HL-60 (cell line): ENCODE measurements around the gene TRA2B.

Experiments
- DNase-seq, 2 experiments: peaks; one replicate each; pipeline ENCODE4 v3.0.0-alpha.2; 2010 to 2020; ENCODE audit warnings: low read depth in 1 of 2, low spot score in 1 of 2
- H3K27ac ChIP-seq: fragments of 250-450 bp; sonication (Bioruptor Pico); replicated peaks from 2 replicates; pipeline ENCODE4 v1.5.1; 2020; ENCODE audit warnings: mild to moderate bottlenecking, moderate library complexity
- H3K27me3 ChIP-seq: fragments of 250-450 bp; sonication (Bioruptor Pico); 2 replicates; pipeline ENCODE4 v1.5.1; 2021; ENCODE audit warnings: mild to moderate bottlenecking, moderate library complexity; ENCODE audit not compliant: insufficient read depth, poor library complexity, severe bottlenecking
- H3K4me3 ChIP-seq: replicated peaks from 2 replicates; pipeline ENCODE4 v1.5.1; 2011; ENCODE audit warnings: mild to moderate bottlenecking, control low read depth, low read length; ENCODE audit not compliant: insufficient read depth
- CTCF ChIP-seq: IDR thresholded peaks from one replicate; pipeline ENCODE4 v1.5.1; 2011; ENCODE audit warnings: low read length, control low read depth, inconsistent platforms; ENCODE audit not compliant: insufficient read depth
- GABPA ChIP-seq: IDR thresholded peaks from 2 replicates; pipeline ENCODE4 v1.6.1; 2012; ENCODE audit warnings: low read depth
- POLR2AphosphoS5 ChIP-seq: IDR thresholded peaks from 2 replicates; pipeline ENCODE4 v1.6.1; 2012; ENCODE audit warnings: low read depth
- REST ChIP-seq: IDR thresholded peaks from 2 replicates; pipeline ENCODE4 v1.6.1; 2012; ENCODE audit warnings: low read depth; ENCODE audit not compliant: insufficient replicate concordance
- SPI1 ChIP-seq: IDR thresholded peaks from 2 replicates; pipeline ENCODE4 v1.6.1; 2012; ENCODE audit warnings: low read depth, mild to moderate bottlenecking, borderline replicate concordance

The TRA2B gene

GRCh38 chr3:185949515-185949914, 11.7 kb upstream of the TRA2B start:
- Histone ChIP-seq H3K27me3 (no peaks in the 10 kb centered on the region), H3K27ac (no peak overlapping the region), H3K4me3 (no peak overlapping the region)
- TF ChIP-seq GABPA: no peak
- TF ChIP-seq POLR2AphosphoS5: no peak
- TF ChIP-seq CTCF: no peak
- no peak for TF ChIP-seq REST
- TF ChIP-seq SPI1: no peak
- DNase-seq: no peak

- no peak for TF ChIP-seq POLR2AphosphoS5
- TF ChIP-seq CTCF: no peak
- TF ChIP-seq SPI1: no peak
- TF ChIP-seq GABPA: no peak
- TF ChIP-seq REST: no peak
- H3K4me3 ChIP-seq: no peak overlapping the region
- no peak for DNase-seq
- no peaks in the 10 kb centered on the region for H3K27me3 ChIP-seq
- H3K27ac ChIP-seq: no peak overlapping the region
Observed at GRCh38 chr3:185948292-185948691, 10.5 kb upstream of the TRA2B start.

GRCh38 chr3:185943760-185944106, 5.9 kb upstream of the TRA2B start:
- no peaks in the 10 kb centered on the region for H3K27me3 ChIP-seq
- DNase-seq: no peak
- H3K4me3 ChIP-seq: no peak overlapping the region
- TF ChIP-seq GABPA (no peak), SPI1 (no peak), REST (no peak)
- no peak overlapping the region for H3K27ac ChIP-seq
